SK-N-SH (cell line): ENCODE data around the gene RASSF3. TPM values are rescaled to one million over a fixed set of nuclear protein-coding genes. Genes with fewer than 3 reads are reported as not detected.

Experiments used
- CTCF ChIA-PET: fragments of 300-600, 350-600 bp; formaldehyde crosslinking; extraction: SDS; loops from one replicate; lab custom pipeline; 2021; lab: Yijun Ruan, JAX
- POLR2A ChIA-PET: fragments of 350-600 bp; sonication (Branson Sonifier 250); formaldehyde crosslinking; extraction: SDS; loops from one replicate; lab custom pipeline; 2020; ENCODE audit warnings: antibody characterized with exemption, inconsistent platforms; lab: Yijun Ruan, JAX
- DNase-seq: peaks from one replicate; pipeline ENCODE4 v3.0.0; 2012
- H2AFZ ChIP-seq: fragments of 200-600 bp; sonication (generic); 2 replicates; pipeline ENCODE4 v1.8.1; 2016; ENCODE audit warnings: antibody characterized with exemption, mild to moderate bottlenecking, low read depth
- H3F3A ChIP-seq: fragments of 200-600 bp; sonication (generic); replicated peaks from 2 replicates; pipeline ENCODE3; 2016; ENCODE audit warnings: antibody characterized with exemption, mild to moderate bottlenecking; ENCODE audit not compliant: insufficient read depth
- H3K27ac ChIP-seq, 2 experiments: fragments of 200-500 bp in 1 of 2; fragments of 200-600 bp in 1 of 2; sonication (Bioruptor generic) in 1 of 2; sonication (generic), shearing (Covaris generic) in 1 of 2; 2 replicates each; pipeline versions ENCODE4 v1.5.1 to v1.6.1; 2014 to 2016; ENCODE audit warnings: low read depth in 2 of 2, inconsistent platforms in 1 of 2, low read length in 1 of 2, mild to moderate bottlenecking in 1 of 2, mixed read lengths in 1 of 2
- H3K27me3 ChIP-seq: fragments of 200-600 bp; sonication (generic), shearing (Covaris generic); 2 replicates; pipeline ENCODE4 v1.6.1; 2016; ENCODE audit warnings: mixed run types; ENCODE audit not compliant: insufficient read depth
- H3K36me3 ChIP-seq, 2 experiments: fragments of 200-500 bp in 1 of 2; fragments of 200-600 bp in 1 of 2; sonication (Bioruptor generic) in 1 of 2; sonication (generic) in 1 of 2; replicated peaks in 1 of 2; 2 replicates each; pipeline versions ENCODE3 to v1.5.1; 2014 to 2016; ENCODE audit warnings: low read length in 1 of 2, mild to moderate bottlenecking in 1 of 2; ENCODE audit not compliant: insufficient read depth in 2 of 2, control insufficient read depth in 1 of 2
- H3K4me1 ChIP-seq, 2 experiments: fragments of 200-500 bp in 1 of 2; fragments of 200-600 bp in 1 of 2; sonication (Bioruptor generic) in 1 of 2; sonication (generic), shearing (Covaris generic) in 1 of 2; 2 replicates each; pipeline versions ENCODE4 v1.5.1 to v1.6.1; 2014 to 2016; ENCODE audit warnings: low read depth in 1 of 2, low read length in 1 of 2, mixed run types in 1 of 2; ENCODE audit not compliant: insufficient read depth in 2 of 2, control insufficient read depth in 1 of 2
- H3K4me2 ChIP-seq: fragments of 200-600 bp; sonication (generic), shearing (Covaris generic); 2 replicates; pipeline ENCODE4 v1.6.1; 2017; ENCODE audit warnings: mixed run types
- H3K4me3 ChIP-seq, 2 experiments: fragments of 200-500 bp in 1 of 2; fragments of 200-600 bp in 1 of 2; sonication (Bioruptor generic) in 1 of 2; sonication (generic), shearing (Covaris generic) in 1 of 2; 2 replicates each; pipeline versions ENCODE4 v1.5.1 to v1.8.1; 2014 to 2016; ENCODE audit warnings: low read depth in 2 of 2, inconsistent platforms in 1 of 2, low read length in 1 of 2, mild to moderate bottlenecking in 1 of 2, mixed read lengths in 1 of 2, moderate library complexity in 1 of 2
- H3K79me2 ChIP-seq: fragments of 200-600 bp; sonication (generic); 2 replicates; pipeline ENCODE4 v1.8.1; 2017; ENCODE audit warnings: mild to moderate bottlenecking; ENCODE audit not compliant: insufficient read depth
- H3K9ac ChIP-seq: fragments of 200-600 bp; sonication (generic); 2 replicates; pipeline ENCODE4 v1.6.1; 2017; ENCODE audit warnings: mixed run types
- H3K9me2 ChIP-seq: fragments of 200-600 bp; sonication (generic); 2 replicates; pipeline ENCODE4 v1.6.1; 2017; ENCODE audit warnings: mixed run types
- H3K9me3 ChIP-seq: fragments of 200-600 bp; sonication (generic); 2 replicates; pipeline ENCODE4 v1.6.1; 2017; ENCODE audit warnings: mixed run types, mild to moderate bottlenecking, moderate library complexity
- H4K20me1 ChIP-seq: fragments of 200-600 bp; sonication (generic); 2 replicates; pipeline ENCODE4 v1.6.1; 2017; ENCODE audit warnings: mild to moderate bottlenecking, mixed run types; ENCODE audit not compliant: insufficient read depth
- CTCF ChIP-seq: fragments of 200-600 bp; sonication (generic); IDR thresholded peaks from 2 replicates; pipeline ENCODE4 v1.6.1; 2017; ENCODE audit warnings: antibody characterized with exemption, mild to moderate bottlenecking, moderate library complexity
- FOXM1 ChIP-seq: IDR thresholded peaks from 2 replicates; pipeline ENCODE4 v1.4.0; 2012; ENCODE audit warnings: low read depth, mild to moderate bottlenecking
- MXI1 ChIP-seq: IDR thresholded peaks from 2 replicates; pipeline ENCODE4 v1.6.1; 2012; ENCODE audit warnings: mild to moderate bottlenecking, low read depth, low read length, improper control_type of control experiment
- PBX3 ChIP-seq: IDR thresholded peaks from 2 replicates; pipeline ENCODE4; 2012
- POLR2AphosphoS5 ChIP-seq: IDR thresholded peaks from 2 replicates; pipeline ENCODE4 v1.6.1; 2012; ENCODE audit warnings: low read depth, low read length
- REST ChIP-seq: IDR thresholded peaks from 2 replicates; pipeline ENCODE4 v1.6.1; 2012; ENCODE audit warnings: mild to moderate bottlenecking, low read depth, low read length, moderate library complexity
- SMC3 ChIP-seq: IDR thresholded peaks from 2 replicates; pipeline ENCODE4 v1.6.1; 2012; ENCODE audit warnings: low read depth, low read length, improper control_type of control experiment
- TAF1 ChIP-seq: IDR thresholded peaks from 2 replicates; pipeline ENCODE4 v1.6.1; 2012; ENCODE audit warnings: low read depth, mild to moderate bottlenecking, low read length, moderate library complexity, borderline replicate concordance
- ZBTB33 ChIP-seq: IDR thresholded peaks from 2 replicates; pipeline ENCODE4 v1.4.0; 2012; ENCODE audit warnings: low read depth, borderline replicate concordance
- WGBS: methylation state at CpG from one replicate; pipeline ENCODE4 v1.1.6; 2017; ENCODE audit warnings: low lambda C conversion rate; 5-methylcytosine and 5-hydroxymethylcytosine counted together
- polyA plus RNA-seq, 3 experiments: library from polyadenylated mRNA; depleted of rRNA; stranded (reverse); fragments of >200 nt; gene quantifications; 2 replicates each; pipeline ENCODE4 v1.2.3, GENCODE V29; 2012

The RASSF3 gene
- polyA plus RNA-seq, 1 of the 3 experiments (the other 2 are of a cell fraction): 11.1 TPM

GRCh38 chr12:64707926-64708325 lies 97.6 kb downstream of the RASSF3 start:
- WGBS: 100% methylated on average over 2 of the region's 2 CpGs
- Histone ChIP-seq H3K27me3 (no peaks in the 10 kb centered on the region), H2AFZ (no peak overlapping the region), H3K79me2 (no peaks in the 10 kb centered on the region), H3K4me1 (peaks cover 7 to 19% of the 10 kb centered on the region in 2 experiments; a peak in 1 of 4 replicates), H3K9me2 (no peaks in the 10 kb centered on the region), H3K27ac (no peak overlapping the region; a peak in 1 of 4 replicates), H3K36me3 (peaks cover 2 to 6% of the 10 kb centered on the region in 2 experiments), H3K9me3 (no peaks in the 10 kb centered on the region), H3K9ac (no peak overlapping the region), H3K4me2 (no peak overlapping the region), H4K20me1 (no peaks in the 10 kb centered on the region), H3K4me3 (no peak overlapping the region), H3F3A (no peaks in the 10 kb centered on the region)
- ChIA-PET CTCF (interaction anchor here (4.0 to 5.3 kb wide), 2 partner anchors 11 to 159 kb away, joined by 18 to 26 read pairs; no protein-coding TSS in a partner anchor), POLR2A (no interaction called here)
- TF ChIP-seq ZBTB33 (no peak), PBX3 (no peak), SMC3 (no peak), POLR2AphosphoS5 (no peak), CTCF (no peak), TAF1 (no peak), FOXM1 (no peak), MXI1 (no peak), REST (no peak)
- no peak for DNase-seq
